GM12878 (cell line): ENCODE data around the gene UCP1. TPM values are rescaled to one million over a fixed set of nuclear protein-coding genes. Genes with fewer than 3 reads are reported as not detected.

Experiments
- ATAC-seq: fragments of 200-7000 bp; cut with Tn5 transposase; 3 replicates; pipeline ENCODE4 v1.9.1; 2020; ENCODE audit warnings: mild to moderate bottlenecking, moderate library complexity
- BruUV-seq: library from RNA; stranded (reverse); fragments of 400-500 nt; replicated peaks from 2 replicates; lab custom pipeline; 2021; lab: Mats Ljungman, UMichigan
- CTCF ChIA-PET: fragments of 300-600 bp; sonication (Branson Sonifier 250); formaldehyde crosslinking; extraction: SDS; loops from one replicate; lab custom pipeline; 2021; ENCODE audit warnings: inconsistent platforms; lab: Yijun Ruan, JAX
- POLR2A ChIA-PET: fragments of 350-600 bp; formaldehyde crosslinking; extraction: SDS; loops from one replicate; lab custom pipeline; 2021; ENCODE audit warnings: inconsistent platforms; lab: Charles Lee
- RAD21 ChIA-PET: fragments of 300-600 bp; sonication (Branson Sonifier 250); formaldehyde crosslinking; loops from one replicate; lab custom pipeline; 2023; ENCODE audit warnings: antibody characterized with exemption; ENCODE audit not compliant: unreplicated experiment; lab: Charles Lee
- SMC1A ChIA-PET: fragments of 300-600 bp; sonication (Branson Sonifier 250); formaldehyde crosslinking; loops from one replicate; lab custom pipeline; 2023; ENCODE audit not compliant: unreplicated experiment, uncharacterized antibody; lab: Charles Lee
- DNase-seq: peaks from one replicate; pipeline ENCODE4 v3.0.0-alpha.2; 2011; ENCODE audit warnings: low read depth, low spot score
- FAIRE-seq: peaks from 3 replicates; lab custom pipeline; 2011; peaks lifted over from hg19 to GRCh38; lab: Jason Lieb, UNC
- H2AFZ ChIP-seq: 2 replicates; pipeline ENCODE4 v1.6.0; 2011; ENCODE audit warnings: low read depth, low read length, control low read depth; ENCODE audit not compliant: control insufficient read depth
- H3K27ac ChIP-seq: 2 replicates; pipeline ENCODE4 v1.5.1; 2011; ENCODE audit warnings: control low read depth; ENCODE audit not compliant: control insufficient read depth, insufficient read depth
- H3K27me3 ChIP-seq, 2 experiments: replicated peaks in 1 of 2; 2 replicates each; pipeline versions ENCODE4 v1.6.0 to v1.6.1; 2011; ENCODE audit warnings: low read length in 1 of 2; ENCODE audit not compliant: control insufficient read depth in 2 of 2, insufficient read depth in 2 of 2
- H3K36me3 ChIP-seq, 2 experiments: 2 replicates each; pipeline ENCODE4 v1.5.1; 2011; ENCODE audit warnings: low read length in 1 of 2; ENCODE audit not compliant: control insufficient read depth in 2 of 2, insufficient read depth in 2 of 2
- H3K4me1 ChIP-seq: 2 replicates; pipeline ENCODE4 v1.6.1; 2011; ENCODE audit warnings: mild to moderate bottlenecking, low read length, moderate library complexity, mixed read lengths; ENCODE audit not compliant: control insufficient read depth, insufficient read depth
- H3K4me2 ChIP-seq: 2 replicates; pipeline ENCODE4 v1.6.0; 2011; ENCODE audit warnings: control low read depth; ENCODE audit not compliant: control insufficient read depth, insufficient read depth
- H3K4me3 ChIP-seq: fragments of 200-600 bp; sonication (generic); 2 replicates; pipeline ENCODE4 v1.5.1; 2016
- H3K79me2 ChIP-seq: 2 replicates; pipeline ENCODE4 v1.6.0; 2011; ENCODE audit warnings: low read length; ENCODE audit not compliant: control insufficient read depth, insufficient read depth
- H3K9ac ChIP-seq: 2 replicates; pipeline ENCODE4 v1.8.0; 2011; ENCODE audit warnings: low read length, control low read depth, mixed read lengths; ENCODE audit not compliant: control insufficient read depth, insufficient read depth
- H3K9me3 ChIP-seq: replicated peaks from 3 replicates; pipeline ENCODE4 v1.5.1; 2011; ENCODE audit warnings: mild to moderate bottlenecking, low read length; ENCODE audit not compliant: control insufficient read depth, insufficient read depth
- H4K20me1 ChIP-seq: 2 replicates; pipeline ENCODE4 v1.6.0; 2011; ENCODE audit not compliant: control insufficient read depth, insufficient read depth
- CEBPB ChIP-seq, 2 experiments: fragments of 150-350 bp in 1 of 2; IDR thresholded peaks; 2 replicates each; pipeline ENCODE4 v1.6.1; 2012 to 2014; ENCODE audit warnings: low read depth in 2 of 2, low read length in 2 of 2, borderline replicate concordance in 1 of 2, inconsistent platforms in 1 of 2
- E2F8 ChIP-seq: fragments of 450-650 bp; IDR thresholded peaks from 2 replicates; pipeline ENCODE4 v1.6.1; 2018; ENCODE audit warnings: mild to moderate bottlenecking, low read depth, moderate library complexity; ENCODE audit not compliant: partially characterized antibody
- E4F1 ChIP-seq: fragments of 450-650 bp; IDR thresholded peaks from 2 replicates; pipeline ENCODE4 v1.6.1; 2018; ENCODE audit warnings: borderline replicate concordance, mild to moderate bottlenecking; ENCODE audit not compliant: partially characterized antibody
- IKZF2 ChIP-seq, 2 experiments: fragments of 450-650 bp; IDR thresholded peaks; 2 replicates each; pipeline ENCODE4 v1.6.1; 2017; ENCODE audit warnings: mild to moderate bottlenecking in 2 of 2, moderate library complexity in 2 of 2
- TBL1XR1 ChIP-seq: IDR thresholded peaks from 2 replicates; pipeline ENCODE4 v1.6.1; 2012; ENCODE audit warnings: low read depth, low read length, improper control_type of control experiment
- WGBS: methylation state at CpG from one replicate; pipeline ENCODE4 v1.1.6; 2016; ENCODE audit warnings: low lambda C conversion rate; ENCODE audit not compliant: insufficient replicate concordance, insufficient coverage; ENCODE audit errors: missing lambda C conversion rate; 5-methylcytosine and 5-hydroxymethylcytosine counted together
- in situ Hi-C: fragments of 300-500 bp; cut with MboI; formaldehyde crosslinking; loops from 9 replicates; pipeline ENCODE4 v1.14.3; 2018; ENCODE audit warnings: mixed read lengths
- intact Hi-C: fragments of 100-400 bp; cut with micrococcal nuclease; formaldehyde crosslinking; loops from one replicate; pipeline ENCODE4 v1.14.2; 2022; ENCODE audit not compliant: unreplicated experiment
- polyA plus RNA-seq, 11 experiments: library from polyadenylated mRNA; depleted of rRNA in 4 of 11; unstranded in 6 of 11; stranded (reverse) in 5 of 11; fragments of >200 nt; fragmentation: Nextera tagmentation in 4 of 11; fragmentation: Illumina TruSeq in 1 of 11; extraction: Ambion mirVana in 4 of 11; extraction: Trizol in 1 of 11; gene quantifications; 1 replicate in 1 of 11; 2 replicates in 10 of 11; pipeline versions ENCODE4 v1.2.1 to v1.2.3, GENCODE V29; 2011 to 2016; ENCODE audit warnings: inconsistent platforms in 2 of 11, missing spikeins in 2 of 11, low read depth in 1 of 11
- total RNA-seq, 4 experiments: library from RNA; depleted of rRNA in 3 of 4; stranded (reverse); fragments of >200 nt in 3 of 4; fragmentation: Illumina TruSeq in 1 of 4; extraction: Trizol in 1 of 4; gene quantifications; 2 replicates each; pipeline versions ENCODE4 v1.2.1 to v1.2.3, GENCODE V29; 2013 to 2021

UCP1 gene
- total and polyA plus RNA-seq, 10 of the 15 experiments (the other 5 are each of a cell fraction or from before 2014, with no cell fraction given): not detected

GRCh38 chr4:140612357-140612756 lies 43.6 kb upstream of the UCP1 start (continued):
- TF ChIP-seq CEBPB (IDR thresholded peaks at IDR 0.05; ENCODE audit: borderline replicate concordance in 1 of 2, low read depth in 2 of 2, low read length in 2 of 2): no peak
- no peak for TF ChIP-seq TBL1XR1

GRCh38 chr4:140611854-140612253 lies 43.1 kb upstream of the UCP1 start:
- H3K4me2 ChIP-seq: no peak overlapping the region
- no peak for TF ChIP-seq E2F8
- TF ChIP-seq E4F1: no peak
- no peak for TF ChIP-seq IKZF2 (IDR thresholded peaks at IDR 0.05)
- no peaks in the 10 kb centered on the region for H3K79me2 ChIP-seq
- intact Hi-C loops (loop anchor here (5.0 kb wide), 1 partner anchor 240 kb away; no protein-coding TSS in a partner anchor), in situ Hi-C loops (loop anchor here (5.0 to 10.0 kb wide), 2 partner anchors 243 to 255 kb away; no protein-coding TSS in a partner anchor)
- no peaks in the 10 kb centered on the region for H3K9me3 ChIP-seq
- no peak for FAIRE-seq
- H3K27me3 ChIP-seq: no peaks in the 10 kb centered on the region
- ATAC-seq: no peak
- no peak overlapping the region for H3K9ac ChIP-seq
- CTCF ChIA-PET: interaction anchor here (1.1 to 5.6 kb wide), 2 partner anchors 88 to 252 kb away, joined by 3 to 88 read pairs; partner anchors contain the start of gene ELMOD2
- POLR2A ChIA-PET: no interaction called here
- no peak overlapping the region for H2AFZ ChIP-seq
- no peaks in the 10 kb centered on the region for H4K20me1 ChIP-seq
- BruUV-seq: no TSS peak
- H3K4me3 ChIP-seq: no peak overlapping the region
- H3K4me1 ChIP-seq: no peaks in the 10 kb centered on the region
- RAD21 ChIA-PET: no interaction called here
- WGBS: 35% methylated on average over 3 of the region's 3 CpGs
- no peaks in the 10 kb centered on the region for H3K36me3 ChIP-seq
- no peak for DNase-seq
- H3K27ac ChIP-seq: no peak overlapping the region
- SMC1A ChIA-PET: interaction anchor here (1.1 kb wide), 1 partner anchor 252 kb away, joined by 3 read pairs; no protein-coding TSS in a partner anchor
